HCT116 (cell line): ENCODE measurements around the gene FER. TPM values are rescaled to one million over a fixed set of nuclear protein-coding genes. Genes with fewer than 3 reads are reported as not detected.

Source experiments
- ATAC-seq: fragments of 200-7000 bp; cut with Tn5 transposase; 2 replicates; pipeline ENCODE4 v1.9.1; 2020; ENCODE audit warnings: mild to moderate bottlenecking, moderate library complexity
- BruUV-seq: library from RNA; stranded (reverse); fragments of 400-500 nt; replicated peaks from 2 replicates; lab custom pipeline; 2021; lab: Mats Ljungman, UMichigan
- CTCF ChIA-PET: fragments of 300-600 bp; sonication (Branson Sonifier 250); formaldehyde crosslinking; loops from one replicate; lab custom pipeline; 2021; ENCODE audit warnings: antibody characterized with exemption; lab: Charles Lee
- POLR2A ChIA-PET: fragments of 300-600, 350-600 bp; sonication (Branson Sonifier 250); formaldehyde crosslinking; loops from one replicate; lab custom pipeline; 2021; ENCODE audit warnings: antibody characterized with exemption; lab: Charles Lee
- RAD21 ChIA-PET, 2 experiments: fragments of 300-600 bp; sonication (Branson Sonifier 250); formaldehyde crosslinking; loops; one replicate each; lab custom pipeline; 2023; ENCODE audit warnings: low total read pairs in 2 of 2; ENCODE audit not compliant: uncharacterized antibody in 2 of 2, unreplicated experiment in 2 of 2, low non-redundant PET in 1 of 2; lab: Charles Lee
- DNase-seq: peaks from one replicate; pipeline ENCODE4 v3.0.0-alpha.2; 2010; ENCODE audit warnings: low read depth, low spot score
- H2AFZ ChIP-seq: fragments of 200-600 bp; shearing (Covaris generic), sonication (generic); 2 replicates; pipeline ENCODE4 v1.6.1; 2017; ENCODE audit warnings: low read depth, mixed run types, mixed read lengths, antibody characterized with exemption, low read length; ENCODE audit not compliant: poor library complexity, severe bottlenecking
- H3K27ac ChIP-seq: 2 replicates; pipeline ENCODE4 v1.5.1; 2012; ENCODE audit warnings: low read depth, low read length
- H3K27me3 ChIP-seq: fragments of 200-600 bp; sonication (generic); 2 replicates; pipeline ENCODE4 v1.6.1; 2016; ENCODE audit warnings: mixed run types, low read length, mixed read lengths; ENCODE audit not compliant: insufficient read depth
- H3K36me3 ChIP-seq, 2 experiments: fragments of 200-500 bp in 1 of 2; fragments of 200-600 bp in 1 of 2; sonication (Bioruptor generic) in 1 of 2; sonication (generic) in 1 of 2; 2 replicates each; pipeline versions ENCODE4 v1.5.1 to v1.6.1; 2014 to 2016; ENCODE audit warnings: low read length in 2 of 2, inconsistent platforms in 1 of 2, mixed read lengths in 1 of 2, mixed run types in 1 of 2; ENCODE audit not compliant: insufficient read depth in 2 of 2, control insufficient read depth in 1 of 2
- H3K4me1 ChIP-seq, 2 experiments: fragments of 200-600 bp in 1 of 2; sonication (generic) in 1 of 2; 2 replicates each; pipeline versions ENCODE4 v1.5.1 to v1.6.1; 2012 to 2017; ENCODE audit warnings: low read length in 2 of 2, inconsistent platforms in 1 of 2, mild to moderate bottlenecking in 1 of 2, mixed read lengths in 1 of 2, mixed run types in 1 of 2, moderate library complexity in 1 of 2; ENCODE audit not compliant: insufficient read depth in 2 of 2, control insufficient read depth in 1 of 2
- H3K4me2 ChIP-seq: fragments of 200-600 bp; sonication (generic); 2 replicates; pipeline ENCODE4 v1.6.1; 2017; ENCODE audit warnings: mixed run types, low read length, mixed read lengths
- H3K4me3 ChIP-seq, 2 experiments: fragments of 200-600 bp in 1 of 2; sonication (generic) in 1 of 2; replicated peaks in 1 of 2; 2 replicates each; pipeline ENCODE4 v1.5.1; 2011 to 2016; ENCODE audit warnings: low read length in 2 of 2, control low read depth in 1 of 2, low read depth in 1 of 2, mild to moderate bottlenecking in 1 of 2, mixed read lengths in 1 of 2, mixed run types in 1 of 2
- H3K79me2 ChIP-seq: fragments of 200-600 bp; sonication (generic); 2 replicates; pipeline ENCODE4 v1.6.1; 2017; ENCODE audit warnings: mild to moderate bottlenecking, mixed run types, low read length, moderate library complexity, mixed read lengths; ENCODE audit not compliant: insufficient read depth
- H3K9ac ChIP-seq: fragments of 200-600 bp; sonication (generic); 2 replicates; pipeline ENCODE4 v1.6.1; 2016; ENCODE audit warnings: low read length, mixed read lengths
- H3K9me2 ChIP-seq: fragments of 200-600 bp; sonication (generic), shearing (Covaris generic); 2 replicates; pipeline ENCODE4 v1.6.1; 2017; ENCODE audit warnings: mixed run types, mild to moderate bottlenecking, moderate library complexity; ENCODE audit not compliant: insufficient read depth
- H3K9me3 ChIP-seq, 2 experiments: fragments of 200-500 bp in 1 of 2; fragments of 200-600 bp in 1 of 2; sonication (Bioruptor generic) in 1 of 2; sonication (generic) in 1 of 2; 2 replicates each; pipeline ENCODE4 v1.6.1; 2014 to 2017; ENCODE audit warnings: low read length in 2 of 2, mixed read lengths in 2 of 2, inconsistent platforms in 1 of 2, low read depth in 1 of 2, mild to moderate bottlenecking in 1 of 2, mixed run types in 1 of 2, moderate library complexity in 1 of 2; ENCODE audit not compliant: control insufficient read depth in 1 of 2, insufficient read depth in 1 of 2
- H4K20me1 ChIP-seq: fragments of 200-600 bp; sonication (generic), shearing (Covaris generic); 2 replicates; pipeline ENCODE4 v1.6.1; 2017; ENCODE audit warnings: mixed run types, mild to moderate bottlenecking, moderate library complexity; ENCODE audit not compliant: insufficient read depth
- CBX3 ChIP-seq: IDR thresholded peaks from 2 replicates; pipeline ENCODE4 v1.6.1; 2012; ENCODE audit warnings: low read depth
- CEBPB ChIP-seq: IDR thresholded peaks from 2 replicates; pipeline ENCODE4 v1.6.1; 2012; ENCODE audit warnings: low read depth
- EGR1 ChIP-seq: IDR thresholded peaks from 2 replicates; pipeline ENCODE4 v1.6.1; 2012; ENCODE audit warnings: low read depth
- EZH2 ChIP-seq: fragments of 200-600 bp; sonication (generic); IDR thresholded peaks from 2 replicates; pipeline ENCODE4 v1.6.1; 2017; ENCODE audit warnings: antibody characterized with exemption, mixed run types
- EZH2phosphoT487 ChIP-seq: fragments of 200-600 bp; IDR thresholded peaks from 2 replicates; pipeline ENCODE4 v1.6.1; 2018; ENCODE audit warnings: antibody characterized with exemption, borderline replicate concordance
- FOSL1 ChIP-seq: IDR thresholded peaks from 2 replicates; pipeline ENCODE4 v1.6.1; 2012; ENCODE audit warnings: low read depth
- JUND ChIP-seq: IDR thresholded peaks from 2 replicates; pipeline ENCODE4 v1.6.1; 2012
- POLR2AphosphoS5 ChIP-seq: IDR thresholded peaks from 2 replicates; pipeline ENCODE4 v1.6.1; 2011; ENCODE audit warnings: mild to moderate bottlenecking, low read depth, low read length, moderate library complexity
- SIN3A ChIP-seq: IDR thresholded peaks from 2 replicates; pipeline ENCODE4 v1.6.1; 2012; ENCODE audit warnings: low read depth
- SP1 ChIP-seq: IDR thresholded peaks from 2 replicates; pipeline ENCODE4 v1.6.1; 2012; ENCODE audit warnings: low read depth
- SRF ChIP-seq: IDR thresholded peaks from 2 replicates; pipeline ENCODE4 v1.6.1; 2012; ENCODE audit warnings: low read depth
- ZFX ChIP-seq: fragments of 450-650 bp; IDR thresholded peaks from 2 replicates; pipeline ENCODE4 v1.6.1; 2017
- intact Hi-C: fragments of 100-400 bp; cut with micrococcal nuclease; formaldehyde crosslinking; loops from 2 replicates; pipeline ENCODE4 v1.10.0; 2022
- total RNA-seq: library from RNA; stranded (reverse); gene quantifications from one replicate; pipeline ENCODE4 v1.2.1, GENCODE V29; 2021; ENCODE audit not compliant: unreplicated experiment
- TF ChIP-seq, protein P1 (sequence below): IDR thresholded peaks from 2 replicates; pipeline ENCODE4 v1.6.1; 2011; ENCODE audit warnings: mild to moderate bottlenecking, low read length, moderate library complexity; ENCODE audit not compliant: insufficient replicate concordance; ENCODE audit errors: extremely low read depth
- TF ChIP-seq, protein P2 (sequence below): IDR thresholded peaks from 2 replicates; pipeline ENCODE4 v1.6.1; 2012
- TF ChIP-seq, protein P3 (sequence below), 3 experiments: fragments of 200-600 bp in 1 of 3; sonication (generic) in 1 of 3; IDR thresholded peaks in 2 of 3; conservative IDR thresholded peaks in 1 of 3; 2 replicates each; pipeline ENCODE4 v1.5.1; 2012 to 2017; ENCODE audit warnings: low read depth in 2 of 3, low read length in 2 of 3, antibody characterized with exemption in 1 of 3, borderline replicate concordance in 1 of 3, control low read depth in 1 of 3, mild to moderate bottlenecking in 1 of 3, mixed read lengths in 1 of 3, mixed run types in 1 of 3, moderate library complexity in 1 of 3; ENCODE audit not compliant: insufficient read depth in 1 of 3

FER gene
- total RNA-seq, 1 experiment from 2014 or later: 32.0 TPM

DNA sequence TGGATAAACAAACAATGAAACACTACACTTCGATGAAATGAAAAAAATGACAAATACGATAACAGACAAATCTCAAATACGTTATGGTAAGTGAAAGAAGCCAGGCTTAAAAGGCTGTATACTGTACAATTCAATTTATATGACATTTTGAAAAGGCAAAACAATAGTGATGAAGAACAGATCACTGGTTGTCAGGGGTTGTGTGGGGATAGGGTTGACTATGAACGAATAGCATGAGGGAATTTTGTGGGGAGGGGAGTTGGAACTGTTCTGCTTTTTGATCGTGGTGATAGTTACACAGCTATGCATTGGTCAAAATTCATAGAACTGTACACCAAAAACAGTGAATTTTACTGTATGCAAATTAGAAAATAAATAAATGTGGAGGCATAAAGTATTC lies 7.8 kb upstream of the FER start:
- Histone ChIP-seq H3K36me3 (no peaks in the 10 kb centered on the region), H3K9me3 (no peaks in the 10 kb centered on the region), H3K4me1 (no peaks in the 10 kb centered on the region), H3K9me2 (no peaks in the 10 kb centered on the region), H3K4me3 (no peak overlapping the region), H3K79me2 (no peaks in the 10 kb centered on the region), H2AFZ (no peak overlapping the region), H4K20me1 (no peaks in the 10 kb centered on the region), H3K4me2 (no peak overlapping the region), H3K27me3 (no peaks in the 10 kb centered on the region), H3K9ac (no peak overlapping the region), H3K27ac (no peak overlapping the region)
- intact Hi-C loops: no loop called here
- CTCF ChIA-PET: no interaction called here
- BruUV-seq: no TSS peak
- TF ChIP-seq EZH2phosphoT487: no peak
- no peak for TF ChIP-seq FOSL1
- TF ChIP-seq CBX3: no peak
- no peak for TF ChIP-seq SRF
- TF ChIP-seq CEBPB: no peak
- no peak for TF ChIP-seq ZFX
- TF ChIP-seq SP1: no peak
- TF ChIP-seq, protein P1, sequence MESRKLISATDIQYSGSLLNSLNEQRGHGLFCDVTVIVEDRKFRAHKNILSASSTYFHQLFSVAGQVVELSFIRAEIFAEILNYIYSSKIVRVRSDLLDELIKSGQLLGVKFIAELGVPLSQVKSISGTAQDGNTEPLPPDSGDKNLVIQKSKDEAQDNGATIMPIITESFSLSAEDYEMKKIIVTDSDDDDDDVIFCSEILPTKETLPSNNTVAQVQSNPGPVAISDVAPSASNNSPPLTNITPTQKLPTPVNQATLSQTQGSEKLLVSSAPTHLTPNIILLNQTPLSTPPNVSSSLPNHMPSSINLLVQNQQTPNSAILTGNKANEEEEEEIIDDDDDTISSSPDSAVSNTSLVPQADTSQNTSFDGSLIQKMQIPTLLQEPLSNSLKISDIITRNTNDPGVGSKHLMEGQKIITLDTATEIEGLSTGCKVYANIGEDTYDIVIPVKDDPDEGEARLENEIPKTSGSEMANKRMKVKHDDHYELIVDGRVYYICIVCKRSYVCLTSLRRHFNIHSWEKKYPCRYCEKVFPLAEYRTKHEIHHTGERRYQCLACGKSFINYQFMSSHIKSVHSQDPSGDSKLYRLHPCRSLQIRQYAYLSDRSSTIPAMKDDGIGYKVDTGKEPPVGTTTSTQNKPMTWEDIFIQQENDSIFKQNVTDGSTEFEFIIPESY: no peak
- TF ChIP-seq EZH2: no peak
- no peak for TF ChIP-seq POLR2AphosphoS5
- POLR2A ChIA-PET: no interaction called here
- ATAC-seq: no peak
- RAD21 ChIA-PET: no interaction called here
- DNase-seq: no peak

DNA sequence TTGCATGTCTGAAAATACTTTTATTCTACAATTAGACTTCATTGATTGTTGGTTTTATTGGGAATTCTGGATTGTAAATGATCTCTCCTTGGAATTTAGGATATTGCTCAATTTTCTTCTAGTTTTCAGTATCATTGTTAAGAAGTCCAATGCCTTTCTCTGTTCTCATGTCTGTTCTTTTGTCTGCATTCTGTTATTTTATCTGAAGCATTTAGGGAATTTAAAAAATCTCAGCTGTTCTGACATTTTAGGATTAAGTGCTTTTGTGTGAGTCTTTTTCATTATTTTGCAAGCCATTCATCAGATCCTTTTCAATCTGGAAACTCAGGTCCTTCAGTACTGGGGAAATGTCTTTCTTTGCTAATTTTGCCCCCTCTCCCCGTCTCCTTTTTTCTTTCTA lies 4.4 kb upstream of the FER start:
- POLR2A ChIA-PET: no interaction called here
- Histone ChIP-seq H2AFZ (peak overlapping the region; percentile 37), H3K27me3 (no peaks in the 10 kb centered on the region)

More for the DNA sequence above, 4.4 kb upstream of the FER start:
- H3K9ac ChIP-seq: no peak overlapping the region
- TF ChIP-seq, protein P2, sequence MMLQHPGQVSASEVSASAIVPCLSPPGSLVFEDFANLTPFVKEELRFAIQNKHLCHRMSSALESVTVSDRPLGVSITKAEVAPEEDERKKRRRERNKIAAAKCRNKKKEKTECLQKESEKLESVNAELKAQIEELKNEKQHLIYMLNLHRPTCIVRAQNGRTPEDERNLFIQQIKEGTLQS: no peak
- no peak for TF ChIP-seq CBX3
- TF ChIP-seq JUND: no peak
- TF ChIP-seq, protein P3, sequence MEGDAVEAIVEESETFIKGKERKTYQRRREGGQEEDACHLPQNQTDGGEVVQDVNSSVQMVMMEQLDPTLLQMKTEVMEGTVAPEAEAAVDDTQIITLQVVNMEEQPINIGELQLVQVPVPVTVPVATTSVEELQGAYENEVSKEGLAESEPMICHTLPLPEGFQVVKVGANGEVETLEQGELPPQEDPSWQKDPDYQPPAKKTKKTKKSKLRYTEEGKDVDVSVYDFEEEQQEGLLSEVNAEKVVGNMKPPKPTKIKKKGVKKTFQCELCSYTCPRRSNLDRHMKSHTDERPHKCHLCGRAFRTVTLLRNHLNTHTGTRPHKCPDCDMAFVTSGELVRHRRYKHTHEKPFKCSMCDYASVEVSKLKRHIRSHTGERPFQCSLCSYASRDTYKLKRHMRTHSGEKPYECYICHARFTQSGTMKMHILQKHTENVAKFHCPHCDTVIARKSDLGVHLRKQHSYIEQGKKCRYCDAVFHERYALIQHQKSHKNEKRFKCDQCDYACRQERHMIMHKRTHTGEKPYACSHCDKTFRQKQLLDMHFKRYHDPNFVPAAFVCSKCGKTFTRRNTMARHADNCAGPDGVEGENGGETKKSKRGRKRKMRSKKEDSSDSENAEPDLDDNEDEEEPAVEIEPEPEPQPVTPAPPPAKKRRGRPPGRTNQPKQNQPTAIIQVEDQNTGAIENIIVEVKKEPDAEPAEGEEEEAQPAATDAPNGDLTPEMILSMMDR (IDR thresholded peaks at IDR 0.05 in 2 of 3, conservative IDR thresholded peaks at IDR 0.05 in 1 of 3; ENCODE audit: borderline replicate concordance in 1 of 3, insufficient read depth in 1 of 3, low read depth in 2 of 3, low read length in 2 of 3): no peak
- TF ChIP-seq FOSL1: no peak
- no peak for TF ChIP-seq POLR2AphosphoS5
- no peak for TF ChIP-seq ZFX
- TF ChIP-seq EZH2: no peak
- no peak for TF ChIP-seq EGR1
- TF ChIP-seq SIN3A: no peak
- no peaks in the 10 kb centered on the region for H3K9me2 ChIP-seq
- no peak for DNase-seq
- ChIA-PET RAD21 (no interaction called here), CTCF (no interaction called here)
- ATAC-seq: no peak
- intact Hi-C loops: no loop called here
- no peaks in the 10 kb centered on the region for H3K36me3 ChIP-seq
- H3K4me1 ChIP-seq: peaks cover 4 to 10% of the 10 kb centered on the region in 2 experiments; a peak in 3 of 4 replicates
- H3K4me2 ChIP-seq: no peak overlapping the region
- no peaks in the 10 kb centered on the region for H3K79me2 ChIP-seq
- H3K4me3 ChIP-seq: no peak overlapping the region
- H3K9me3 ChIP-seq: no peaks in the 10 kb centered on the region
- H4K20me1 ChIP-seq: no peaks in the 10 kb centered on the region
- BruUV-seq: no TSS peak
- no peak overlapping the region for H3K27ac ChIP-seq
